Left ventricle myocardium inferior (tissue), 1 donor: ENCODE data around the gene FGF7. TPM values are rescaled to one million over a fixed set of nuclear protein-coding genes. Genes with fewer than 3 reads are reported as not detected.
A peak's percentile ranks its signal among the peaks of the same experiment; 100 is the strongest.
"Not testable (repeated sequence)": the region's sequence is repeated elsewhere in the genome, so short reads cannot be mapped to it uniquely, and the experiment has no call there.

Experiments used
- DNase-seq: peaks from one replicate; pipeline ENCODE4 v3.0.0-alpha.2; 2020
- H3K27ac ChIP-seq: fragments of 200-600 bp; replicated peaks from 2 replicates; pipeline ENCODE4 v1.8.0; 2021
- H3K27me3 ChIP-seq: fragments of 200-600 bp; 2 replicates; pipeline ENCODE4 v1.8.0; 2021; ENCODE audit warnings: low read depth
- H3K36me3 ChIP-seq: fragments of 200-600 bp; 2 replicates; pipeline ENCODE4 v1.8.0; 2021
- H3K4me1 ChIP-seq: fragments of 200-600 bp; 2 replicates; pipeline ENCODE4 v1.8.0; 2021
- H3K4me3 ChIP-seq: fragments of 200-600 bp; 2 replicates; pipeline ENCODE4 v1.8.0; 2021; ENCODE audit warnings: mild to moderate bottlenecking, moderate library complexity
- H3K9me3 ChIP-seq: fragments of 200-600 bp; replicated peaks from 2 replicates; pipeline ENCODE4 v1.8.0; 2021
- CTCF ChIP-seq: fragments of 200-600 bp; IDR thresholded peaks from 2 replicates; pipeline ENCODE4 v1.8.0; 2021; ENCODE audit warnings: antibody characterized with exemption, mild to moderate bottlenecking, borderline replicate concordance
- intact Hi-C: fragments of 100-400 bp; cut with micrococcal nuclease; formaldehyde crosslinking; loops from one replicate; pipeline ENCODE4 v1.11.0; 2022
- total RNA-seq: library from RNA; stranded (reverse); fragmentation: NEBNext Ultra II Directional; extraction: Animal tissue kit (Norgen Biotek cat#: 25700); gene quantifications from one replicate; pipeline ENCODE4 v1.2.1, GENCODE V29; 2021
- donor health status: DM: no; HTN: yes; CAD: no; lungs with severe emphysema.

The FGF7 gene
- total RNA-seq, 1 donor from 2014 or later: 34.1 TPM

- no peaks in the 10 kb centered on the region for H3K9me3 ChIP-seq
- no peaks in the 10 kb centered on the region for H3K27me3 ChIP-seq
- intact Hi-C loops: no loop called here
- peak overlapping the region; percentile 21 for H3K27ac ChIP-seq
- no peak for TF ChIP-seq CTCF
- no peak for DNase-seq
- H3K4me1 ChIP-seq: peaks cover 45% of the 10 kb centered on the region
- H3K36me3 ChIP-seq: no peaks in the 10 kb centered on the region
- no peak overlapping the region for H3K4me3 ChIP-seq
Measured at GRCh38 chr15:49467746-49468480, 44.9 kb downstream of the FGF7 start.

- DNase-seq: no peak
- peak overlapping the region; percentile 21 for H3K27ac ChIP-seq
- intact Hi-C loops: no loop called here
- no peaks in the 10 kb centered on the region for H3K9me3 ChIP-seq
- peaks cover 41% of the 10 kb centered on the region for H3K4me1 ChIP-seq
- no peak for TF ChIP-seq CTCF
- H3K27me3 ChIP-seq: no peaks in the 10 kb centered on the region
- no peaks in the 10 kb centered on the region for H3K36me3 ChIP-seq
- no peak overlapping the region for H3K4me3 ChIP-seq
Measured at GRCh38 chr15:49468481-49468839, 45.4 kb downstream of the FGF7 start.

- H3K9me3 ChIP-seq, H3K36me3 ChIP-seq, H3K27me3 ChIP-seq, H3K4me3 ChIP-seq, DNase-seq, intact Hi-C loops, H3K27ac ChIP-seq: not testable (repeated sequence)
- H3K4me1 ChIP-seq: peaks cover 31% of the 10 kb centered on the region
Measured at GRCh38 chr15:49471248-49471647, 48.2 kb downstream of the FGF7 start.

- H3K4me3 ChIP-seq: no peak overlapping the region
- H3K36me3 ChIP-seq: no peaks in the 10 kb centered on the region
- no peaks in the 10 kb centered on the region for H3K9me3 ChIP-seq
- no peaks in the 10 kb centered on the region for H3K27me3 ChIP-seq
- H3K27ac ChIP-seq: no peak overlapping the region
- H3K4me1 ChIP-seq: peaks cover 26% of the 10 kb centered on the region
- DNase-seq: no peak
- intact Hi-C loops: no loop called here
- no peak for TF ChIP-seq CTCF
Measured at GRCh38 chr15:49471733-49472132, 48.7 kb downstream of the FGF7 start.

- Histone ChIP-seq H3K27ac (no peak overlapping the region), H3K9me3 (no peaks in the 10 kb centered on the region), H3K27me3 (no peaks in the 10 kb centered on the region), H3K36me3 (no peaks in the 10 kb centered on the region), H3K4me1 (peaks cover 20% of the 10 kb centered on the region), H3K4me3 (no peak overlapping the region)
- no peak for TF ChIP-seq CTCF
- intact Hi-C loops: no loop called here
- no peak for DNase-seq
Measured at GRCh38 chr15:49472338-49472737, 49.3 kb downstream of the FGF7 start.

GRCh38 chr15:49473031-49473430, 50.0 kb downstream of the FGF7 start:
- no peak overlapping the region for H3K27ac ChIP-seq
- intact Hi-C loops: no loop called here

GRCh38 chr15:49478021-49478420, 55.0 kb downstream of the FGF7 start:
- H3K36me3 ChIP-seq, H3K9me3 ChIP-seq, H3K4me3 ChIP-seq, H3K27ac ChIP-seq, H3K4me1 ChIP-seq, H3K27me3 ChIP-seq, DNase-seq, intact Hi-C loops: not testable (repeated sequence)

More at GRCh38 chr15:49473031-49473430, 50.0 kb downstream of the FGF7 start:
- no peaks in the 10 kb centered on the region for H3K9me3 ChIP-seq
- DNase-seq: no peak
- no peak overlapping the region for H3K4me3 ChIP-seq
- peaks cover 14% of the 10 kb centered on the region for H3K4me1 ChIP-seq
- no peaks in the 10 kb centered on the region for H3K27me3 ChIP-seq
- H3K36me3 ChIP-seq: no peaks in the 10 kb centered on the region
- TF ChIP-seq CTCF: no peak

- H3K4me1 ChIP-seq, H3K9me3 ChIP-seq, intact Hi-C loops, DNase-seq, H3K36me3 ChIP-seq, H3K4me3 ChIP-seq, H3K27ac ChIP-seq, H3K27me3 ChIP-seq: not testable (repeated sequence)
Measured at GRCh38 chr15:49478982-49479381, 55.9 kb downstream of the FGF7 start.

- intact Hi-C loops: not testable (repeated sequence)
Measured at GRCh38 chr15:49485401-49485800, 62.4 kb downstream of the FGF7 start.

More at GRCh38 chr15:49485401-49485800, 62.4 kb downstream of the FGF7 start:
- not testable (repeated sequence) for H3K9me3 ChIP-seq, H3K27me3 ChIP-seq, H3K4me3 ChIP-seq, H3K36me3 ChIP-seq, DNase-seq
- H3K27ac ChIP-seq: peak overlapping the region; percentile 38
- H3K4me1 ChIP-seq: peaks cover 12% of the 10 kb centered on the region
